NCI-H2171 treated with DMSO at 0.1 percent for 48 hours (cell line): Measurements from ENCODE around the gene WIPI1.
"Not testable (repeated sequence)": the region's sequence is repeated elsewhere in the genome, so short reads cannot be mapped to it uniquely, and the experiment has no call there.

Source experiments
- DNase-seq: peaks from one replicate; lab custom pipeline; 2025; lab: John Stamatoyannopoulos, UW

WIPI1 gene, protein sequence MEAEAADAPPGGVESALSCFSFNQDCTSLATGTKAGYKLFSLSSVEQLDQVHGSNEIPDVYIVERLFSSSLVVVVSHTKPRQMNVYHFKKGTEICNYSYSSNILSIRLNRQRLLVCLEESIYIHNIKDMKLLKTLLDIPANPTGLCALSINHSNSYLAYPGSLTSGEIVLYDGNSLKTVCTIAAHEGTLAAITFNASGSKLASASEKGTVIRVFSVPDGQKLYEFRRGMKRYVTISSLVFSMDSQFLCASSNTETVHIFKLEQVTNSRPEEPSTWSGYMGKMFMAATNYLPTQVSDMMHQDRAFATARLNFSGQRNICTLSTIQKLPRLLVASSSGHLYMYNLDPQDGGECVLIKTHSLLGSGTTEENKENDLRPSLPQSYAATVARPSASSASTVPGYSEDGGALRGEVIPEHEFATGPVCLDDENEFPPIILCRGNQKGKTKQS

DNA sequence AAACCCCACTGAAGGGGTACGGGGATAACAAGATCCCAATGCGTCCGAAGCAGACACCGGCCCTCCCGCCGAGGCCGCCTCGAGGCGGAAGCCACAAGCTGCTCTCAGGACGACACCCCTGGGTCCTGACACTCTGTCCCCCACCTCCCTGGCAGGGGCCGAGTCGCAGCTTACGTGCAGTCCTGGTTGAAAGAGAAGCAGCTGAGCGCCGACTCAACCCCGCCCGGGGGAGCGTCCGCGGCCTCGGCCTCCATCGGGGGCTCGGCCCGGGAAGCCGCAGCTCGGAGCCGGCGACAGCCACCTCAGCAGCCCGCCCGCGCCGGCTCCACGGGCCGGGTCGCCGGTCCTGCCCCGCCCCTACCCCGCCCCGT lies at the start of gene WIPI1:
Gene WIPI1 (minus strand): TSS at position 329 of the 371 bp plus-strand sequence. CDS start 75 bp downstream, at position 254.
- no peak for DNase-seq

DNA sequence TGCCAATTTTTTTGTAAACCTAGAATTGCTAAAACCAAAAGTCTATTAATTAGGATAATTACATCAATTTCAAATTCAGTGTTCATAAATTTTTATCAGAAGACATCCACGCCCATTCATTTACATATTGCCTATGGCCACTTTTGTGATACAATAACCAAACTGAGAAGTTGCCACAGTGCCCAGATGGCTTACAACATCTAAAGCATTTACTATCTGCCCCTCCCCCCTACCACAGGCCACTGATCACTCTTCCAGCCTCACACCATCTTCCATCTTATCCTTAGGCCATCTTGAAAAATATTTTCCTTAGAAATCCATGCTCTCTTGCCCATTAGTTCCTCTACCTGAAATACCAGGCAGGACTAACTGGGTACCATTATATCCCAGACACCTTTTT lies 48.7 kb upstream of the WIPI1 start:
- no peak for DNase-seq

DNA sequence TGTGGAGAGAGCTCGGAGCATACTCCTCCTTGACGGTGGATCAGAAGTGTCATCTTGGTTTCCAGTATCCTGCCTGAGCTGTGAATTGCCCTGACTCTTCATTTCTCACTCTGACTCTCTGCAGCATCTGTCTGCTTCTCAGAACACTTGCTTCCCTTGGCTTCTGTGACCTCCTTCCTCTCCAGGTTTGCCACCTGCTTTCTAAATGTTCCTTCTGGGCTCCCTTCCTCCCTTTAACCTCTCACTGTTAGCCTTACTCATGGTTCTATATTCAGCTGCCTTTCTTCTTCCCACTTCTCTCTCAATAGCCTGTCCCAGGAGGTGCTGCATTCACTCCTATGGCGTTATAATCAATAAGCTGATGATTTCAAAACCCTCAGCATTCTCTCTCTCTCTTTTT lies 43.8 kb upstream of the WIPI1 start:
- no peak for DNase-seq

DNA sequence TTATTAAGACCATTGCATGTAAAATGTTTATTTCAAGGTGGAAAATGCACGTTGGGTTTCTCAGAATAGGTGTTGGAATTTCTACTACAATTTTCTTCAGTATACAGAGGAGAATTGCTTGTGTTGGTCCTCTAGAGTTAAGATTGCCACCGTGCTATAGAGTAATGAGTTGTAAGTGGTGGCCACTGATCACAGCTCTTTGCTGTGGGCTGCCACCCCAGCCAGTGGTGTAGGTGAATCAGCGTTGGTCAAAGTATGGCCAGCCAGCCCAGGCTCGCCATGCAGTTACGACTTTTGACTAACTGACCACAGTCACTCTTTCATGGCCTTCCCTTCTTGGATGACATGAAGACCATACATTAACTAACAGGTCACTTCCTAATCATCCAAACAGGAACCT lies 42.3 kb upstream of the WIPI1 start:
- no peak for DNase-seq

DNA sequence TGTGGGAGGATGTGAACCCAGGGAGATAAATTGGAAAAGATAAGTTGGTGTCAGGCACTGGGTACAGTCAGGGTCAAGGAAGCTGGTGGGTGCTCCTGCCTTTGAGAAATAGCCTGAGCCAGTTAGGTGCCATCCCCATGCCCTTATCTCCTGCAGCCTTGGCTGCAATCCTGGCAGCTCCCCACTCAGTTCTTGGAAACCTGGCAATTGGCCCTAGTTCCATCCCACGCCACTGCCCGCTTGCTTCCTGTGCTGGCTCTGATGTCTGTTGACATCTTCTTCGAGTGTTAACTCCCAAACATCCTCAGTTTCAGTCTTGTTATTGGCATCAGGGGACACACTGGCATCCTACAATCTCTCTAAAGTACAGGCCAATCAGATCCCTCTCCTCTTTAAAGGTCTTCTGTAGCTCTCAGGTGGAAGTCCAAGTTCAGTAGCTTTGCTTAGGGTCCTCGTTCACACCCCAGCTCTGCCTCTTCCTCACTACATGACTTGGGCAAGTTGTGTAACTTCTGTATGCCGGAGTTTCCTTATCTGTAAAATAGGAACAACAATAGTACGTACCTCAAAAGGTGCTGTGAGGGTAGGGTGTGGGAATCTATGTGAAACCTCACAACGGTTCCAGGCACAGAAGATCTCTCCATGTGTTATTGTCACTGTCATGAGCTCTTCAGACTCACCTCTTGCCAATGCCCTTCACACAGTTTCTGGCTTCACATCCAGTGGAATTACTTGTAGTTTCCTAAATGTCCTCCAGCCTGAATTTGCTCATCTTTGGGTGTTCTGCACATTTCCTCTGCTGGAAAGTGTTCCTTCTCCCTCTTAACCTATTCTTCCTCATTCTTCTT lies 41.4 kb upstream of the WIPI1 start:
- DNase-seq: no peak

DNA sequence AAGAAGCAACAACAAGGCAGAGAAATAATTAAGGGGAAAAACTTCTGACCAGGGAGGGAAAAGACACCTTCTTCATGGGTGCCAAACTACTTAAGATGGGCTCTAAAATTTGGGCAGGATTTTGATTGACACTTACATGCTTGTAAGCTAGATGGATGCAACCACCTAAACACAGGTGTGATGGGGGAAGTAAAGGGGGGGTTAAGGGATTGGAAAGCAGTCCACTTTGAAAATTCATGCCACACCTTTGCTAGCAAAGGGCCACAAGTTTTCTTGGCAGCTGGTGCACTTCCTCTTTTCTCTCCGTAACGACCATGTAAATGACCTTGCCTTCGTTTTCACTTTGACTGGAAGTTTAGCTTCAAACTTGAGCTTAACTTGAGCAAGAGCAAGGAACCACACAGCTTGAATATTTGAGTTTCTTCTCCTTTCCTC lies 40.6 kb upstream of the WIPI1 start:
- DNase-seq: no peak

DNA sequence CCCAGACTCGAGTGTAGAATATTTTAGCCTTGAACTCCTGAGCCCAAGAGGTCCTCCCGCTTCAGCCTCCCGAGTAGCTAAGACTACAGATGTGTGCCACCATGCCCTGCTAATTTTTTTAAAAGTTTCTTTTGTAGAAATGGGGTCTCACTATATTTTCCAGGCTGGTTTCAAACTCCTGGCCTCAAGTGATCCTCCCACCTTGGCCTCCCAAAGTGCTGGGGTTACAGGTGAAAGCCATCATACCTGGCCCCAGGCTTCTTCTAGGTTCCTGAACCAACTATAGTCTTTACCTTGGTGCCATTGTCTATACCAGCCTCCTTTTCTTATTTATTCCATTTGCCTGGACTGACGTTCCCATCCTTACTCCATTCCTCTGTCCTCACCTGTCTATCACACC lies 37.8 kb upstream of the WIPI1 start:
- no peak for DNase-seq

DNA sequence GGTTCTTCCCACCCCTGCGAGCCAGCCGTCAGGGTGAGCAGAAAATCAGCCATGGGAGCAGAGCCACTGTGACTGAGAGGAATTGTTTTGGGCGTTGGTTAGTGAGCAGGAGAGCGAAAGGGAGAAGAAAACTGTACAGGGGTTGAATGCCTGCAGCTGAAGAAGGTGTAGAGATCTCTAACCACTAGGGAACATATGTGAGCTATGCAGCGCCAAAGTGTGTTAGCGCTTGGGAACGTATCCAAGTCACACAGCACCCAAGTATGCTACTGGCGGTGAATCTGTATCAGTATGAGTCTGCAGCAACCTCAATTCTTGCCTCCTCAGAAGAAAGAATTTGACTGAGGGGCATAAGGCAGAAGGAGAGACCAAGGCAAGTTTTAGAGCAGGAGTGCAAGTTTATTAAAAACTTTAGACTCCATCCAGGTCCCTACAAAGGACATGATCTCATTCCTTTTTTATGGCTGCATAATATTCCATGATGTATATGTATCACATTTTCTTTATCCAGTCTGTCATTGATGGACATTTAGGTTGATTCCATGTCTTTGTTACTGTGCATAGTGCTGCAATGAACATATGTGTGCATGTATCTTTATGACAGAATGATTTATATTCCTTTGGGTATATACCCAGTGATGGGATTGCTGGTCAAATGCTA lies 35.2 kb upstream of the WIPI1 start:
- DNase-seq: not testable (repeated sequence)

DNA sequence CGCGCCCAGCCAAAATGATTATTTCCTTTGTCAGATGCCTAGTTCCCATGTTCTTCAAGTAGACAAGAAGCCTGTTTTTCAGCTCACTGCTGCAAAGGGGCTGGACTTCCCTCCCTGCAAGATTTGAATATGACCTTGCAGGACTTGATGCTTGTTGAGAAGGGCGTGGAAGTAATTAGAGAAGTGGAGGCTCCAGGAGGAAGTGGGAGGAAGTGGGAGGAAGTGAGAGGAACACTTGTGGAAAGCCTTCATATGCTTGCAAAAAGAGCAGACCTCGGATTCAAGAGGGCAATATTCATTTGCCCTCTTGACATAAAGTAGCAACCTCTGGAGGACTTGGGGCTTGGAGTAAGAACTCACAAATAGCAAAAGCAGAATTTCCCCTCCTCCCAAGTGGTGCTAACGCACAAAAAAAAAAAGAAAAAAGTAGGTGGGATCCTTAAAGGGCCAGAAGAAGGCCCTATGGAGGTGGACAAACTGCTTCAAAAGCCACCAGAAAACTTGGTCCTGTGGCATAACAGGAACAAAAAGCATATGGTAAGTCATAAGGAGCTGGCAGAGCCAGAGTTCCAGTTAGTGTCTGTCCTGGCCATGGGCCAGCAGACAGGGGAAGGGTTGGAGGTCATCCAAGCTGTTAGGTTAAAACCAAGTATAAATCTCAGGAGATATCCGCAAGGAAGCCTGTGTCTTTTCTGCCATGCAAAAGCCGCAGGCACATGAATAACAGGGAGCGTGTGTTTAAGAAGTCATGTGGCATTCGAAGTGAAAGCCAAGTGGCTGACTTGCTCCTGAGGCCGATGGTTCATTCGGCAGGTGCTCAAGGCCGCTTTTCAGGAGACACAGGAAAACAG lies 34.3 kb upstream of the WIPI1 start:
- DNase-seq: peak; percentile 67

DNA sequence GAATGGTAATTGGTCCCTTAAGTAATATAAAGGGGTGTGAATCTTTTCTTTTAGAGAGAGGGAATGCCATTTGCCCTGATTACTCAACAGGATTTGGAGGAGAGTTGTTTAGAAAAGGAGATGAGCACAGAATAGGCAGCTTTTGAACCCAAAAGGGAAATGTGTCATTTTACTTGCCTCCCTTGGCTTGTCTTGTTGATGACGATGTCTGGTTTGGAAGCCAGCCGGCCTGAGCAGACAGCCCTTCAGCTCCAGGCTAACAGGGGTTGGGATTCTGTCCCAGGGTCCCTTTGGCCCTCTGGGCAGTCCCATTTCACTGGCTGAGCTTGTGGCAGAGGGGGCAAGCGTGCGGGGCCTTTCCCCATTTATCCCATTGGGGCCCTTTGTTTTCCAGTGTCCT lies 32.6 kb upstream of the WIPI1 start:
- DNase-seq: no peak

DNA sequence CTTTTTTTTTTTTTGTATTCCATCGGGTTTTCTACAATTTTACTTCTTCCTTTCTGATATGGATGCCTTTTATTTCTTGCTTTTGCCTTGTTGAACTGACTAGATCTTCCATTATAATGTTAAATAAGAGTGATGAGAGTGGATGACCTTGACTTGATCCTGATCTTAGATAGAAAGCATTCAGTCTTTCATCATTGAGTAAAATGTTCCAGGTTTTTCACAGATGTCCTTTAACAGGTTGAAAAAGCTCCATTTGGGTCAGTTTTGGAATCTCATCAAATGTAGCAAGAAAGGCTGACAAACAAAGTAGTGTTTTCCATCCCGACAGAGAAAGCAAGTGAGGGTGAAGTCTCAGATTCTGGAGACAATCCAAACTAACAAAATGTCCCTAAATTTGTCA lies 27.2 kb upstream of the WIPI1 start:
- no peak for DNase-seq

DNA sequence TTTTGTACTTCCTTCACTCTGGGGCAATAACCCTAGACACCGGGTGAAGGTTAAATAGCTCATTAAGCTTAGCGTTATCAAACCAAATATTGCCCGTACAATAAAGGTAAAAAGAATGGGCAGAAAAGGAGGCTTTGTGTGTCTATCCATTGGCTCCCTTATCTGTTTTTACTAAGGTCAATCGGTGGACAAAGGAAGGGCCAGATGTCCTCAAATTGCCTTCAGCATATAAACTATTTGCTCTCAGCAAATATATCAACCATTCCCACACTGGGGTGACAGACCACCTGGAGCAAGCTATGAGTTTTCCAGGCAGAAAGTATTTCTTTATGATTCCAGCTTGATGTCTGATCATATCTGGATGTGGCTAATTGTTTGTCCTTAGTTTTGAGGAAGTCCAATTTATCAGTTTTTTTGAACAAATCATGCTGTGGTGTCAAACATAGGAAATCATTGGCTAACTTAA lies 25.3 kb upstream of the WIPI1 start:
- no peak for DNase-seq

DNA sequence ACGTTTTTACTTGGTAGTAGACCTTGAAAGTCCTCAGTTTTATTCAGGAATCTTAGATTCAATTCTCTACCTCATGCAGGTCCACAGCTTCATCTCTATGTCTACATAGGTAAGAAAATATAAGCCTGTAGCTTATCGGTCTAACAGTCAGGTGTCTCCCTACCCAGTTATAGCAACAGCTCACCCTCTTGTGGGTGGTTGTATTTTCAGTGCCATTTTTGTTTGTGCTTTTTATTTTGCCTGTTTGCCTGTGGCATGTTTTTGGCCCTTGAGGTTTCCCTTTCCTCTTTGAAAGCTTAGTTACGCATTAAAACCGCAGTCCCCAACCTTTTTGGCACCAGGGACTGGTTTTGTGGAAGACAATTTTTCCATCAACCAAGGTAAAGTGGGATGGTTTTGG lies 23.6 kb upstream of the WIPI1 start:
- no peak for DNase-seq

DNA sequence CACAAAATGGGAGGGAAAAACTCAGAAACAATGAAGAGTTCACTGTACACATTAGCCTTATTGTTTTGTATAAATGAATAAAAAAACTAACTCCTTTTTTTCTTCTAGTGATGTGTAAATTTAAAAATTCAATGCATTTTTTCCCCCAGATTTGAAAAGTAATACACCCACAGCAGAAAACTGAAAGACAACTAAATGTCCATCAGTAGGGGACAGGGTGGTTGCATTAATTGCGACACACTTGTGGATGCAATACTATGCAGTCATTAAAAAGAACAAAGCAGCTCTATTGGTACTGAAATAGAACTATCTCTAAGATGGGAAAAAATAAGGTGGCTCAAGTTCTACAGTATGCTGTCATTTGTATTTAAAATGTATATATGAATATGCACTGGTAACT lies 13.7 kb upstream of the WIPI1 start:
- DNase-seq: no peak

DNA sequence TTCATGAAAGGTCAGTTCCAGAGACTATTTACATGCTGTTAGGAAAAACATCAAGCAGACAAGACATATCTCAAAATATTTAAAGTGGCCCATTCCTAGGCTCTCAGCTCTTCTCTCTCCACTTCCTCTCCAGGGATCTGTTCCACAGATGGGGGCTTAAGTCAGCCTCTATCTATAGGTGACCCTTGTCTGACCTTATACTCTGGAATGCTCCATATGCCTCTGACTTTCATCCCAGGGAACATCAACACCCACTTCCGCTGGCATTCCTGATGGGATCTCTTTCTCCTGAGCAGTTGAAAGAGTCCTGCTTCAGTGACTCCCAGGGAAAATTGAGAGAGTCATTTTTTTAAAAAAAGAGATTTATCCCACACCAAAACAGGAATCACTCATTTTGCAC lies 11.5 kb upstream of the WIPI1 start:
- peak; percentile 34 for DNase-seq

DNA sequence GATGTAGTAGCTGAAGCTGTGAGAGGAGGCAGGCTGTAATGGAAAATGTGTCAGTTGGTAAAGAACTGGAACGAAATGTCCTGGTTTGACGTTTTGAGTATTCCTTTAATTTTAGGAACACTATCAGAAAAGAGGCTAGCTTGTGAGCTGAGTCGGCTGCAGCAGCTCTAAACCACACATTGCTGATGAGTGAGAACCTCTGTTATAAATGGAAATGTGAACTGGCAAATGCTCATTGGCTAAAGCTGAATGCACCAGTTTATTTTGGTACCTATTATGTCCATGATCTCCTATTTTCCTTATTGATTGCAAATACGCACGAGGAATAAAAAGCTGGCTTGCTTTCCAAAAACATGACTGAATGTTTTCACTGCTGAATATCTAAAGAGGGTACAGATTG lies 11.0 kb upstream of the WIPI1 start:
- no peak for DNase-seq

DNA sequence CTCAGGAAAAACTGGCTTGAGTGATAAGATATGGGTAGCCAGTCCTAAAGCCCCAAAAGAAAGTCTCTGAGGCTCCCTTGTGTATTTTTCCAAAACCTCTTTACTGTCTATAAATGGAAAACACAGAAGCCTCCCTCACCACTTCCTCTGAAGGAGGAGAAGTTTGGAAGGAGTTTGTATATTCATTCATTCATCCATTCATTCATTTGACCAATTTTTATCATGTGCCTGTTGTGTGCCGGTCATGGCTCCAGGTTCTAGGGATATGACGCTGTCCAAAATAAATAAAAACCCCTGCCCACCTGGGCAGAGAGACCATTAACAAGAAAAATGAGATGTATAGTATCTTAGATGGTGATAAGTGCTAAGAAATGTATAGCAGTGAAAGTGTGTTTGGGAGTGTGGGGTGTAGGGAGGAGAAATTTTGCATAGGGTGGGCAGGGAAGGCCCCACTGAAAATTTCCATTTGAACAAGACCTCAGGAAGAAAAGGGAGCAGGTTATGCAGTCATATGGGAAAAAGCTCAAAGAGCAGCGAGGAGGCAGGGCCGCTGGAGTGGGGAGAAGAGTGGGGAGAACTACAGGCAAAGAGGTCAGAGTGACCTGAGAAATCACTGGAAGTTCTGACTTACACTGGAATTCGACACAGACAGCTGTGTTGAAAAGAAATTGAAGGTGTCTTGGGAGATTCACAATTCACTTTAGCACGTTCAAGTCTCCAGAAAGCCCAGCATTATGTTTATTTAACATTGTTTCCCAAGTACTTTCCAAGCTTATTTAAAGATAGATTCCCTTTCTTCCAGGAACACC lies 6.1 kb upstream of the WIPI1 start:
- DNase-seq: no peak

DNA sequence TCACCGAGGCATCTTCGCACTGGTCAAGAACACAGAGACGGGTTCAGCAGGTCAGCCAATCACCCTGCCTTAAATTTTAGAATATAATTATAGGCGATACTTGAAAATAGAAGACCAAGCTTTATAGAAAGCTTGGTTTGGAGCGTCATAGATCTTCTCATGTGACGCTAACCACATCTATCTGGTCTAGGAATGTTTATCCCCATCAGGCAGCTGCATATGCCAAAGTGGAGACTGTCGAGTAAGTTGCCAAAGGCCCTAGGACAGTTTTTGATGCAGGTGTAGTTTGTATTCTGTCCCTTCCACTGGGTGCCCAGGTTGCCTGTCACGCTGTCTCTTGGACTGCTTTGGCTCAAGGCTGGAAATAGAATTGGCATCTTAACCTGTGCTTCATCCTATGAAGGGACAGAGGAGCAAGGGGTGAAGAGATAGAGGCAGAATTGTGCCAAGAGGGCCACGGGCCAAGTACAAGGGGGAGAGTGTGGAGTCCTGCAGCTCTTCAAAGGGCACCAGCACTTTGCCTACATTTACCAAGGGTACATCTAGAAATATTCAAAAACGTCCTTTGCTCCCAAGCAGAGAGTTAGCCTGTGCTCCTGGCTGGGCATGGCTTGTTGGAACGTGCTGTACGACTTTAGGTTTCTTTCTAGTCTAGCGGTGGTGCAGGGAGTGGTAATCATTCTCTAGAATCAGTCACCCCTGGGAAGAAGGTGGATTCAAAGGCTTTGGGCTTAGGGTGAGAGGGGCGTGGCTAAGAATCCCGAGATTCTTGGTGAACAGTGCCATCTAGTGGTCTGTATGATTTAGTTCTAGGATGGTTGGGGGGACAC lies 5.3 kb upstream of the WIPI1 start:
- DNase-seq: peak; percentile 87

DNA sequence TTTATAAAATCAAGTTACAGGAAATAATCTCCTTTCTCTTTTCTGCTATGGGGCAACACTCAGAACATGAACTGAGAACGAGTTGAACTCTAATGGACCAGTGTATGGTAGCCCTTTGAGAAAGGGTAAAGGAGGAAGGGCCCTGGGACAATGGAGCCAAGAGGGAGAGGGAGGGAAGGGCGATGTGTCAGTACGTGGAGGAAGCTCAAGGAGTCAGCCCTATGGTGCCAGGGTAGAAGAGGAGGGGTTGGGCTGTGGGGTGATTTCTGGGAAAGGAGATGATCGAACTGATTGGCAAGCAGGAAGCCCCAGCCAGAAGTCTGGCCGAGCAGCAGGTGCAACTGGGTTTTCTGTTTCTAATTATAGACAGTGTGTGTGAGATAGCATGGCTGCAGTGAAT lies 4.3 kb upstream of the WIPI1 start:
- no peak for DNase-seq

DNA sequence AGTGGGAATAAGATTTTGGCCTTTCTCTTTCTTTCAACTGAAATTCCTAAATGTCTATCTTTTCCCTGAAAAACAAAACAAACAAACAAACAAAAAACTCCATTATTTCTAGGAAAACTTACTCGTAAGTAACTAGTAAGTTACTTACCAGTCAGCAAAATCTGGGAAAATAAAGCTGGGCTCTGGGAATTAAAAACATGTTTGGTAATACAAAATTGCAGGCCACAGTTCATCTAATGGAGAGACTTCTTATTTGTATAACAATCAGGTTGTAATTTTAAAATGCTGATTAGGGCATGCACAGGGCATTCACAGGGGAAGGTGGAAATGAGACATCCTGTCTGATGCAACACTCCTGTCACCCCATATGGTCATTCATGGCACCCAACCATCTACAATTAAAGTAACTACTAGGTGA lies 3.8 kb upstream of the WIPI1 start:
- no peak for DNase-seq
